Loucy (cell line): ENCODE data around the gene ZNF385C.

ENCODE experiments used
- H2AFZ ChIP-seq: fragments of 200-600 bp; sonication (generic); 2 replicates; pipeline ENCODE4 v1.6.0; 2016; ENCODE audit warnings: antibody characterized with exemption, mild to moderate bottlenecking, low read length, moderate library complexity
- H3F3A ChIP-seq: fragments of 200-600 bp; 2 replicates; pipeline ENCODE4 v1.6.0; 2016; ENCODE audit warnings: antibody characterized with exemption, low read depth, mild to moderate bottlenecking
- H3K27me3 ChIP-seq: fragments of 200-600 bp; sonication (generic); 2 replicates; pipeline ENCODE4 v1.6.1; 2014; ENCODE audit warnings: low read length, mild to moderate bottlenecking; ENCODE audit not compliant: insufficient read depth, poor library complexity, severe bottlenecking
- H3K36me3 ChIP-seq: fragments of 200-600 bp; sonication (generic); 2 replicates; pipeline ENCODE4 v1.6.1; 2016; ENCODE audit warnings: low read length; ENCODE audit not compliant: insufficient read depth
- H3K4me1 ChIP-seq: fragments of 200-600 bp; sonication (generic); 2 replicates; pipeline ENCODE4 v1.5.1; 2014; ENCODE audit warnings: low read length, mild to moderate bottlenecking; ENCODE audit not compliant: insufficient read depth, poor library complexity, severe bottlenecking
- H3K4me2 ChIP-seq: fragments of 200-600 bp; sonication (generic); 2 replicates; pipeline ENCODE4 v1.6.0; 2014; ENCODE audit warnings: antibody characterized with exemption, low read length, low read depth, mild to moderate bottlenecking; ENCODE audit not compliant: poor library complexity, severe bottlenecking
- H3K4me3 ChIP-seq: fragments of 200-600 bp; sonication (generic); 2 replicates; pipeline ENCODE4 v1.5.1; 2014; ENCODE audit warnings: low read length, mild to moderate bottlenecking, mixed read lengths; ENCODE audit not compliant: poor library complexity, severe bottlenecking
- H3K79me2 ChIP-seq: fragments of 200-600 bp; sonication (generic); 2 replicates; pipeline ENCODE4 v1.6.1; 2014; ENCODE audit warnings: low read length; ENCODE audit not compliant: insufficient read depth
- H3K9ac ChIP-seq: fragments of 200-600 bp; sonication (generic); 2 replicates; pipeline ENCODE4 v1.6.0; 2014; ENCODE audit warnings: mild to moderate bottlenecking, low read depth, low read length, moderate library complexity; ENCODE audit not compliant: poor library complexity, severe bottlenecking
- H3K9me2 ChIP-seq: fragments of 200-600 bp; sonication (generic); replicated peaks from 2 replicates; pipeline ENCODE4 v1.6.1; 2016; ENCODE audit warnings: low read depth, low read length, mixed read lengths
- H3K9me3 ChIP-seq: fragments of 200-600 bp; sonication (generic); 2 replicates; pipeline ENCODE4 v1.6.1; 2014; ENCODE audit warnings: mild to moderate bottlenecking, antibody characterized with exemption, low read length, low read depth; ENCODE audit not compliant: insufficient read depth
- H4K20me1 ChIP-seq: fragments of 200-600 bp; sonication (generic); 2 replicates; pipeline ENCODE4 v1.6.0; 2014; ENCODE audit warnings: antibody characterized with exemption, low read length, mild to moderate bottlenecking; ENCODE audit not compliant: insufficient read depth, poor library complexity, severe bottlenecking
- CTCF ChIP-seq: fragments of 200-600 bp; sonication (generic); conservative IDR thresholded peaks from 2 replicates; pipeline ENCODE4 v1.5.1; 2014; ENCODE audit warnings: mild to moderate bottlenecking, antibody characterized with exemption, low read length
- EZH2phosphoT487 ChIP-seq: fragments of 200-600 bp; IDR thresholded peaks from 2 replicates; pipeline ENCODE4 v1.6.1; 2018; ENCODE audit warnings: antibody characterized with exemption, mild to moderate bottlenecking, moderate library complexity, borderline replicate concordance

The ZNF385C gene

DNA sequence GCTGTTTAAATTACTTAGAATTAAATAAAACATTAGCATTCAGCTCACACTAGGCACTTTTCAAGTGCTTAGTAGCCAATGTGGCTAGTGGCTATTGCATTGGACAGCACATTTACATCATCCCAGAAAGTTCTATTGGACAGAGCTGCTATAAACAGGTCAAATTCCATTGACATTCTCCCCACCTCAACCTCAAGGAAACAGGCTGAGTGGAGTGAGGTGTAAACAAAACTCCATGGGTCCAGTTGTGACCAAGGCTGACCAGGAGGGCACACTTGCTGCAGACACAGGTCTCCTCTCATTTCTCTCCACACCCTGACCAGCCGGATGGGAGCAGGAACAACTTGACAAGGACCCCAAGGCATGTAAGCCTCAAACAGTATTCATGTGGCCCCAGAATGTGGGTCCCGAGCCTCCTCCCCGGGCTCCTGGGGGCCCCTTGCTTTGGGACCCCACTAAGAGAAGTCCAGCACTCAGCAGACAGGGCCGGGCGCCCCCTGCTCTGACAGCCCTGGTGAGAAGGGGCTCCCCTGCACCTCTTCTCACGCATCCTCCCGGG is 48.4 kb downstream of the ZNF385C start:
- H3K27me3 ChIP-seq: no peaks in the 10 kb centered on the region
- H3K36me3 ChIP-seq: no peaks in the 10 kb centered on the region
- TF ChIP-seq EZH2phosphoT487: no peak
- no peak for TF ChIP-seq CTCF
- no peaks in the 10 kb centered on the region for H4K20me1 ChIP-seq
- H3K9me2 ChIP-seq: no peaks in the 10 kb centered on the region
- H3K9me3 ChIP-seq: no peaks in the 10 kb centered on the region
- peaks cover 6% of the 10 kb centered on the region for H3K4me1 ChIP-seq
- H3K4me2 ChIP-seq: peak overlapping the region; percentile 92
- no peaks in the 10 kb centered on the region for H3F3A ChIP-seq
- H3K9ac ChIP-seq: peak overlapping the region; percentile 71
- H3K4me3 ChIP-seq: peak overlapping the region; percentile 81
- no peaks in the 10 kb centered on the region for H3K79me2 ChIP-seq
- peak overlapping the region; percentile 66 for H2AFZ ChIP-seq

GRCh38 chr17:42047343-42047742 is 50.9 kb downstream of the ZNF385C start:
- no peaks in the 10 kb centered on the region for H3K9me2 ChIP-seq
- no peaks in the 10 kb centered on the region for H3K79me2 ChIP-seq
- no peaks in the 10 kb centered on the region for H3F3A ChIP-seq
- no peaks in the 10 kb centered on the region for H3K36me3 ChIP-seq
- H2AFZ ChIP-seq: no peak overlapping the region
- no peak for TF ChIP-seq EZH2phosphoT487
- no peak for TF ChIP-seq CTCF
- H3K4me2 ChIP-seq: no peak overlapping the region
- H3K9ac ChIP-seq: no peak overlapping the region
- H3K4me1 ChIP-seq: peaks cover 6% of the 10 kb centered on the region
- no peaks in the 10 kb centered on the region for H4K20me1 ChIP-seq
- no peaks in the 10 kb centered on the region for H3K9me3 ChIP-seq
- no peak overlapping the region for H3K4me3 ChIP-seq
- H3K27me3 ChIP-seq: no peaks in the 10 kb centered on the region

DNA sequence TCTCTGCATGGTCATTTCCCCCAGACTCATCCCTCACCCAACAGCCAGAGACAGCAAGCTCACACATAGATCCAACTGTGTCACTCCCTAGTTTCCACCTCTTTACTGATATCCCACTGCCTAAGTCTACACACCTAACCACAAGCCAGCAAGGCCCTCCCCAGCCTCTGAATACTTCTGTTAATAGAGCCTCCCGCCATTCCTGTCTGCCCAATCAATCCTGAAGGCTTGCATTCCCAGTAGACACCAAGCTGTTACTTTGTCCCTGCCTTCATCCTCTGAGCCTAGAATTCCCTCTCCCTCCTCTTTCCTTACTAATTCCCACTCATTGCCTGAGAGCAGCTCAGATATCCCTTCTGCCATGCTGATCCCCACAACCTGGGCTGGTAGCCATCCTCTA is 52.6 kb downstream of the ZNF385C start:
- no peak overlapping the region for H2AFZ ChIP-seq
- H3K27me3 ChIP-seq: no peaks in the 10 kb centered on the region
- no peak overlapping the region for H3K4me2 ChIP-seq
- TF ChIP-seq CTCF: no peak
- no peak for TF ChIP-seq EZH2phosphoT487
- H3K9me3 ChIP-seq: no peaks in the 10 kb centered on the region
- H3K9me2 ChIP-seq: no peaks in the 10 kb centered on the region
- no peaks in the 10 kb centered on the region for H4K20me1 ChIP-seq
- H3K79me2 ChIP-seq: no peaks in the 10 kb centered on the region
- H3K9ac ChIP-seq: no peak overlapping the region
- no peaks in the 10 kb centered on the region for H3F3A ChIP-seq
- no peaks in the 10 kb centered on the region for H3K36me3 ChIP-seq
- H3K4me3 ChIP-seq: no peak overlapping the region
- peaks cover 6% of the 10 kb centered on the region for H3K4me1 ChIP-seq
